ENCODE measurements around the gene MPEG1.

- peak; percentile 79 to 99 (median 96) for TF ChIP-seq CTCF (IDR thresholded peaks at IDR 0.05)
- TF ChIP-seq POLR2A (IDR thresholded peaks at IDR 0.05) = peak in 1 of 2 donors; percentile 41
Observed at GRCh38 chr11:59171508-59172322, 41.0 kb downstream of the MPEG1 start, which contains the start of gene DTX4.

Measured in Peyer's patch (tissue), 4 donors.